GM18867 (cell line): Measurements from ENCODE around the gene PBX4.

Experiments
- ATAC-seq: cut with Tn5 transposase; IDR thresholded peaks from one replicate; pipeline ENCODE4 v1.9.1; 2021; ENCODE audit warnings: mild to moderate bottlenecking, moderate library complexity; ENCODE audit not compliant: unreplicated experiment

The PBX4 gene

GRCh38 chr19:19527674-19528625 is 90.5 kb downstream of the PBX4 start:
- ATAC-seq: no peak

DNA sequence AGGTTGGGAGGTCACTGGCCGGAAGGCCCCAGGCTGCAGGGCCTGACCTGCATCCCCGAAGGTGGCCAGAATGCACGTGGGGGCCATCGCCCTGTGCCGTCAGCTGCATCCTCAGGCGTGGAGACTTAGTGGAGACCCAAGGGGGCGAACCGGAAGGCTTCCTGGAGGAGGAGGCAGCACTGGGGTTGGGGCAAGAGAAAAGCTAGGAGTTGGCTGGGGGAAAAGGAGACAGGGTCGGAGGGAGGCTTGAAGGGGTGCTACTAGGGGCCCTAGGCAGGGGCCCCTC is 91.2 kb downstream of the PBX4 start:
- no peak for ATAC-seq

DNA sequence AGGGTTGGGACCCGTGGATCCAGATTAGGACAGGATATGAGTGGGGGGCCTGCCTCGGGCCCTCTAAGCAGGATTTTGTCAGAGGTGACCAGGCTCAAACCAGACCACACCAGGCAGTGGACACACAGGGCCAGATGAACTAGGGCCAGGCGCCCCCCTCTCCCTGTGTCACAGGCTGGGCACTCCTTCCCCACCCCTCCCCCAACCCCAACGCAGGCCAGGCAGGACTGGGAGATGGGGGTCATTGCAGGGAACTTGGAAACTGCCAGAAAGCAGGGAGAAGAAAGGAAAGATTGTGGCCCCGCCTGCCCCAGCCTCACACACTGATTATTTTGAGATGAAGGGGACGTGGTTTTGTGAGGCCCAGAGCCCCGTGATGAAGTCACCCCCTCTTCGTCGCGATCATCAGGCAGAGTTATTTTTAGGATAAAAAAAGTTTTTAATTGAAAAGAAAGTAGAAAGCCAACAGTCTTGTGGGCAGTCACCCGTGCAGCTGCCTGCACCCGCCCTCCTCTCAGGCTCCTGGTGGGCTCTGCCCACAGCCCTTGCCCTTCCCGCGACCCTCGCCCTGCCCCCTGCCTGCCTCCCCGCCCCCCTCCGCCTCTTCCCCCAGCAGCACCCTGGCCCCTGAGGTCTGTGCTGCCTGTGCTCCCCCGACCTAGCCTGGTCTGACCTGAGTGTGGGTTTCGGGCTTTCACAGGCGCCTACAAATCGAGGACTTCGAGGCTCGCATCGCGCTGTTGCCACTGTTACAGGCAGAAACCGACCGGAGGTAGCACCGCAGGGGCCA is 91.7 kb downstream of the PBX4 start:
- no peak for ATAC-seq

DNA sequence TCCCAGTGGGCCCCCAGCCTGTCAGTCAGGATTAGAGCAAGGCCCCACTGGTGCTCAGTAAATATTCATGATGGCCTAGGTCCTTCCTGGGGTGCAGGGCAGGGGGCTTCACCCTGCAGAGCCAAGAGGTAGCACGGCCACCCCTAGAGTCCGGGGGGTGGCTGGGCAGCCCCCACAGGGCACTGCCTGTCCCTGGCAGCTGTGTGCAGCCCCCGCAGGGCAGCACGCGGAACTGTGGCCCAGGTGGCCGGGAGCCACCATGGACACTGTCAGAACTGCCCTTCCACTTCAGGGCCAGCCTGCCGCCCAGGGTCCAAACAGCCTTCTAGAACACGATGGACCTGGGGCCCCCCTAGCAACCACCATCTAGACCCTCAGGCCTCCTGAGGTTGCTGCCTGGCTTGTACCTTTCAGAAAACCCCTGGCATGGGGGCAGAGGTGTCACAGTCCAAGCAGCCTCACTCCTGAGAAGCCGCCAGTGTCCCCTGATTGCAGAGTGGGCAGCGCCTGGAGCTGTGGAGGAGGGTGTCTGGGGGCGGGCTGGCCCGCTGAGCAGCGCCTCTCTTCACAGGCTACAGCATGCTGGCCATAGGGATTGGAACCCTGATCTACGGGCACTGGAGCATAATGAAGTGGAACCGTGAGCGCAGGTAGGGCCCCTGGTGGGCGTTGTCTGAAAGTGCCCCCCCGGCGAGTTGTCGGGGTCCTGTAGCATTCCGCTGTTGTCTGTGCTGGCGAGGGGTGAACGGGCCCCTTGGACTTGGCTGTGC is 92.7 kb downstream of the PBX4 start:
- no peak for ATAC-seq

DNA sequence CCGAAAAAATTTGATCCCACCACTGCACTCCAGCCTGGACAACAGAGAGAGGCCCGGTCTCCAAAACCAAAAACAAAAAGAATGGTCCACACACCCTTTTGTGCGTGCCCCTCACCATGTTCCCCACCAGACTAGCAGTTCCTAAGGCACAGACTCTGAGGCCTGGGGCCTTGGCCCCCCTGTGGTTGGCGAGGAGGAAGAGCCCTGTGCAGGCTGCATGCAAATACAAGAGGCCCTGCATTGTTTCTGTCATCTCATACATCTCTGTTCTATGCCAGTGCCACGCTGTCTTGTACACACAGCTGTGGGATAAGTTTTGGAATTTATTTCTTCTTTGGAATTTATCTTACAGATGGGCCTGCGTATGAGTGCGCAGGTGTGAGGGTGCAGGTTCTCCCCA is 94.4 kb downstream of the PBX4 start:
- no peak for ATAC-seq

DNA sequence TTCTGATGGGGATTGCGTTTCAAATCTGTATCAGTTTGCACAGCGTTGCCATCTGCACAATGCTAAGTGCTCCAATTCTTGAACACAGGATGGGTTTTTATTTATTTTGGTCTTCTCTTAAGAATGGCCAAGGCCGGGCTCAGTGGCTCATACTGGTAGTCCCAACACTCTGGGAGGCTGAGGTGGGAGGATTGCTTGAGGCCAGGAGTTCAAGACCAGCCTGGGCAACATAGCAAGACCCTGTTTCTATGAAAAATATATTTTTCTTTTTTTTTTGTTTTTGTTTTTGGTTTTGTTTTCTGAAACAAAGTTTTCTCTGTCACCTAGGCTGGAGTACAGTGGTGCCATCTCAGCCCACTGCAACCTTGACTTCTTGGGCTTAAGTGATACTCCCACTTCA is 95.3 kb downstream of the PBX4 start:
- no peak for ATAC-seq

GRCh38 chr19:19520989-19521388 is 97.5 kb downstream of the PBX4 start:
- ATAC-seq: no peak

DNA sequence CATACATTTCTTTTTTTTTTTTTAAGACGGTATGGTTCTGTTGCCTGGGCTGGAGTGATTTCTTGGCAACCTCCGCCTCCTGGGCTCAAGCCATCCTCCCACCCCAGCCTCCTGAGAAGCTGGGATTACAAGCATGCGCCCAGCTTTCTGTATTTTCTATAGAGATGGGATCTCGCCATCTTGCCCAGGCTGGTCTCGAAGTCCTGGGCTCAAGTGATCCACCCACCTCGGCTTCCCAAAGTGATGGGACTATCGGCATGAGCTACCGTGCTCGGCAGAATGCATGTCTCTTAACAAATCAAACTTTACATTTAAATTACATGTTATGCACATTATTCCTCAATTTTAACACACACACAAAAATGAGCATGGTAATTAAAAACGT is 101.3 kb downstream of the PBX4 start:
- ATAC-seq: no peak

DNA sequence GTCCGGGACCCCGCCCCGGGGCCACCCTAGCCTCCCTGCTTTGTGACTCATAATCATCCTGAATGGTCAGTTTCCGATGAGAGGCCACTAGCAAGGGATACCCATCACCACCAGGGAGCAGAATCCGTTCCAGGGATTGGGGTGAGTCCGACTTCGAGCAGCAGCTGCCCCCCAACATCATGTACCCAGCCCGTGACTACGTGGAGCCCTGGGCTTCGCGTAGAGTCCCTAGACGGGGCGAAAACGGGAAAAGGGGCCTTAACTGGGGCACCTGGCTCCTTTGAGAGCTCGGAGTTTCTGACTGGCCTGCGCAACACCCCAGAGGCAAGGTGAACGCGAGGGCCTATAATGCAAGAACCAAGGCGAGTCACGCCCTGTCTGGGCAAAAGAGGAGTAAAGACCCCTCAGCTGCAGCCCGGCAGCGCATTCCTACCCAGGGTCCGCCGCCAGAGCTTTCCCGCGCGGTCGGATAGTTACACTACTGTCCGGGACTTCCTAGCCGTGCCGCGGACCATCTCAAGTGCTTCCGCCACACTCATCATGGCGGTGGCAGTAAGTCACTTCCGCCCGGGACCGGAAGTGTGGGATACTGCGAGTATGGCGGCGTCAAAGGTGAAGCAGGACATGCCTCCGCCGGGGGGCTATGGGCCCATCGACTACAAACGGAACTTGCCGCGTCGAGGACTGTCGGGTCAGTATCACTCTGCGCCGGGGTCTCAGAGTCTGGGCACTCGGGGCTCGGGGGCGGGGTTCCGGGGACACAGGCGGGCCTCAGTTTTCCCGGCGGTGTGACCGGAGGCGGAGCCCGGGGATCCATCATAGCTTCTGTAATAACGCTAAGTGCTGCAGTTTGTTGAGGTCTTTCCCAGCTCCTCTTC is 102.6 kb downstream of the PBX4 start, which contains the start of gene NDUFA13:
NDUFA13 (plus strand) TSS at position 584 of the 878 bp plus-strand sequence; CDS start at position 598, 14 bp downstream.
- ATAC-seq: peak; percentile 90

DNA sequence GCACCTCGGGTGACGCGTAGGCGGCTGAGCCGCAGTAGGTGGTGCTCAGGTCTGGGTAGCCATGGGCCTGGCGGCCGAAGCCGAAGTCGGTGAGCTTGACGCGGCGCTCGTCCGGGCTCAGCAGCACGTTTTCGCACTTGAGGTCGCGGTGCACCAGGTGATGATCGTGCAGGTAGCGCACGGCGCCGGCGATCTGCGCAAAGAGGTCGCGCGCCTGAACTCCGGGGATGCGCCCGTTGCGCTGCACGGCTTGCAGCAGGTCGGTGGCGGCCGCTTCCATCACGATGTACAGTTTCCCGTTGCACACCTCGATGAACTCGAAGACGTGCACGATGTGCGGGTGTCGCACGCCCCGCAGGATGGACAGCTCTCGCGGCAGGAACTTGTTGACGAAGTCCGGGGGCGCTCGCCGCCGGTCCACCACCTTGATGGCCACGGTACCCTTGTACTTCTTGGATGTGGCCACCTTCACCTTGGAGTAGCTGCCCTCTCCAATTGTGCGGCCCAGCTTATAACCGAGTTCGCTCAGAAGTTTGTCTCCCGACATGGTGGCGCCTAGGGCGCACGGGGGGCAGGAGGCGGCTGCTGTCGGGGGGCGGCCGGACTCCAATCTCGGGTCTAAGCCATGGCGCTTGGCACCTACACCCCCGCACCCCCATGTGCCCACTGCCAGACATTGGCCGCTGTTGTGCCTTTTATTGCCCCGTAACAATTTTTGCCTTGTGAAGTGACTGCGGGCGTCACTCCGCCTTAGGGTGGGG is 103.4 kb downstream of the PBX4 start, which contains the start of gene TSSK6:
TSSK6 (minus strand) TSS at position 668 of the 761 bp plus-strand sequence; CDS start at position 547, 121 bp downstream.
- ATAC-seq: no peak

- no peak for ATAC-seq
Measured at GRCh38 chr19:19514215-19514657, 104.3 kb downstream of the PBX4 start.

DNA sequence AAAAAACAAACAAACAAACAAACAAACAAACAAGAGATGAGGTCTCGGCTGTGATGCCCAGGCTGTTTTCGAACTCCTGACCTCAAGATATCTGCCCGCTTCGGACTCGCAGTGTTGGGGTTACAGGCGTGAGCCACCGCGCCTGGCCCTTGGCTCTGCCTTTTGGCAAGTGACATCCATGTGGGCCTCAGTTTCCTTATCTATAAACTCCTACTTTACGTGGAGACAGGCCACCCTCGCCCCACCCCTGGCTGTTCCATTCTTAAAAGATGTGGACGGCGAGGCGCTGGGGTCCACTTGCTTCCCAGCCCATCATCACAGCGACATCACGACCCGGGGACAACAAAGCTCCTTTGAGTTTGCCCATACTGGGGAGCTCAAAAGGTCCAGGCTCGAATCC is 104.8 kb downstream of the PBX4 start:
- no peak for ATAC-seq
